ENCODE data around the gene DPY30.

DNA sequence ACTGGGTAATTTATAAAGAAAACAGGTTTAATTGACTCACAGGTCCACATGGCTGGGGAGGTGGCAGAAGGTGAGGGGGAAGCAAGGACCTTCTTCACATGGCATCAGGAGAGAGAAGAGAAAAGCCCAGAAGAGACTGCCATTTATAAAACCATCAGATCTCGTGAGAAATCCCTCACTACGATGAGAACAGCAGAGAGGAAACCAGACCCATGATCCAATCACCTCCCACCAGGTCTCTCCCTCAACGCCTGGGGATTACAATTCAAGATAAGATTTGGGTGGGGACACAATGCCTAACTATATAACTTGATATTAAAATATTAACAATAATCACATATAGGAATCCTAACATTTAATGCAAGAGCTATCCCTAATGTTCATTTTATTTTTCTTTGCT lies 60.6 kb downstream of the DPY30 start:
- no peak for TF ChIP-seq ZNF274 (IDR thresholded peaks at IDR 0.05; ENCODE audit: low read depth, low read length)
- no peak for TF ChIP-seq YY1 (IDR thresholded peaks at IDR 0.05; ENCODE audit: insufficient read depth, insufficient read length)

Data from NT2/D1 (cell line).